CD4-positive, alpha-beta T cell treated with Interleukin-17A for 4 hours (primary cell): ENCODE data around the gene NRXN3.

Experiments
- DNase-seq: peaks from one replicate; pipeline ENCODE4 v3.0.0-alpha.2; 2020; ENCODE audit warnings: mixed read lengths

Gene NRXN3

GRCh38 chr14:78248501-78249090, 78.4 kb downstream of the NRXN3 start:
- no peak for DNase-seq

DNA sequence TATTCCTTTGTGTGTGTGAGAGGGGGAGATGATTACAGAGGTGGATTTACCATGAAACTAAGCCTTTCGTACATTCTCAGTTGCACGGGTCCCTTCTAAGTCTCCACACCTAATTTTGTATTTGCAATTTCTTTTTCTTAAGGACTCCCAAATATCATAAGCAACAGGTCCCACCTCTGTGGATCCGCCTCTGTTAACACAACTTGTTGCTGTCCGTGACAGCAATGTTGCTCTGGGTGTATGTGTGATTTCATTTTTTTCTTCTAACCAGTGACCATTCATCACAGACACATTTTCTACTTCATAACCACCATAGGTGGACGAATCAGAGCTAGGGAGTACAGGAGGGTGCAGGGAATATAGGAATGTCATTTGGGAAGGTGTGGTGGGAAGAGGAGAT, 81.1 kb downstream of the NRXN3 start:
- DNase-seq = no peak

DNA sequence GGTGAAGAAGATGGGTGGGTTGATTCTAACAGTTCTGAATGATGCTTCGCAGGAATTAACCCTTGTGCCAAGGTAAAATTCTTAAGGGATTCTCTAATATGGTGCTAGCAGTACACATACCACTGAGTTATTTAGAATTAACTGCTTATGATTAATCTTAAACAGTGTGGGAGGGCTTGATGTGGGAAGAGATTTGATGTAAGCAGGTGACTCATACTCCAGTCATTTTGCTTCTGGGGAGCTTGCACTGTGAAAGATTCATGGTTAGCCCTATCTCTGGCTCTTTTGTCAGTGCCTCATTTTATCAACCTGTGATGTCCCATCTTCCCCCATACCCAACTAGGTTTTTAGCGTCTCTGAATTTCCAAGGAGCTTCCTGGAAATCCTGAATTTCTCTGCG, 83.8 kb downstream of the NRXN3 start:
- no peak for DNase-seq

DNA sequence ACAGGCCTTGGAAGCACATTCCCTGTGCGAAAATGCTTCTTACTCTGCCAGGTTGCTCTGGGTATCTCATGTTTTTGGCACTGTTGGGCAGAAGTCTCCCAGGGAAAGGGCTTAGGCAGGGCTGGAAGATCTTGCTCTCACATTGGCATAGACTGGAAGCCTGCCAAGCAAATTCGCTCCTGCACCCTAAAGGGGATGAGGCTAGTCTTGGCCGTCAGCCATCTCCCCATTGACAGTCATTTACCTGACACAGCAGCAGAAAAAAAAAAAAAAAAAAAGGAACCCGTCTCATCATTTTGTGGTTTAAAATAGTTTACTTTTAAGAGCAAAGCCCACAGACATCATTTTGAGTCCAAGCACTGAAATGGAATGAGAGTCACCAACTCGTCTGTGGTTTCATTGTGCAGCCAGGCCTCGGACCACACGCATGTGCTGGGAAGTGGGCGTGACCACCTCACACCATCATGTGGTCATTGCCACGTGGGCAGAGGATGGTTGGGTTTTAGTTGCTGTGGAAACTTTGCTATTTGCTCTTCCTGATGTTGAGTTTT, 84.8 kb downstream of the NRXN3 start:
- no peak for DNase-seq

GRCh38 chr14:78259831-78260230, 89.7 kb downstream of the NRXN3 start:
- DNase-seq = no peak

GRCh38 chr14:78278464-78279250, 108.5 kb downstream of the NRXN3 start:
- DNase-seq = no peak

DNA sequence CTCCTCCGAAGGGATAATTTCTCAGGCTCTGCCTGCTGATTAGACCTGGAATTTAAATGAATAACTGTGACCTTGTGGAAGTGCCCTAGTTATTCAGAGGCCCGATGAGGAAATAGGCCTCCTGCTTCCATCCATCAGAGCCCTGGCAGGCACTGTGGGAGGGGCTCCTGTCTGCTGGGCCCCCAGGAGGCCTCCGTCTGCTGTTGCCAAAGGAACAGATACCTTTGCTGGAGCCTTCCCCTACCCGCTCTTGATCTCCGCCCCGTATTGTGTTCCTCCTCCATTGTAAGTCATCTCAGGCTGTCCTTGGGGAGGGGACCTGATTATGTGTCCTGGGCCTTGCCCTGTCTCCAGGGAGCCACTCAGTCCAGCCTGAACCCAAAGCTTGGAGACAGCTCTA, 112.3 kb downstream of the NRXN3 start:
- DNase-seq = no peak

- no peak for DNase-seq
Observed at GRCh38 chr14:78286210-78286609, 116.0 kb downstream of the NRXN3 start.

- no peak for DNase-seq
Observed at GRCh38 chr14:78292003-78292402, 121.8 kb downstream of the NRXN3 start.

GRCh38 chr14:78297858-78298257, 127.7 kb downstream of the NRXN3 start:
- no peak for DNase-seq

GRCh38 chr14:78298298-78298697, 128.1 kb downstream of the NRXN3 start:
- no peak for DNase-seq

DNA sequence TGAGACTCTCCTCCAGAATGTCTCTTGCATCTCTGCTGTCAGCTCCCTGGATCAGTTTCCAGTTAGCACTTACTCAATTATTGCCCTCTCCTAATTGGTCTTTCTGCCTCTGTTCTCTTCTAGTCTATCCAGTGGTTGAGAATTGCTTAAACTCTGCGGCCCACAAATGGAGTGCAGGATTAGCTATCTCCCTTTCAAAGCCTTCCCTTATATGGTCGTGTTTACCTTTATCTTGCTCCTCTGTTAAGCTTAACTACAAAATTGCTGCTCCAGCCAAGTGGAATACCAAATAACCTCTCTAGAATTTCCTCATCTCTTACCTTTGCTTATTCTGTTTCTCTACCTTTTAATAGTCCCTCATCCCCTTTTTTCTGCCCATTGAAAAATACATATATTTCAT, 132.7 kb downstream of the NRXN3 start:
- DNase-seq = no peak

DNA sequence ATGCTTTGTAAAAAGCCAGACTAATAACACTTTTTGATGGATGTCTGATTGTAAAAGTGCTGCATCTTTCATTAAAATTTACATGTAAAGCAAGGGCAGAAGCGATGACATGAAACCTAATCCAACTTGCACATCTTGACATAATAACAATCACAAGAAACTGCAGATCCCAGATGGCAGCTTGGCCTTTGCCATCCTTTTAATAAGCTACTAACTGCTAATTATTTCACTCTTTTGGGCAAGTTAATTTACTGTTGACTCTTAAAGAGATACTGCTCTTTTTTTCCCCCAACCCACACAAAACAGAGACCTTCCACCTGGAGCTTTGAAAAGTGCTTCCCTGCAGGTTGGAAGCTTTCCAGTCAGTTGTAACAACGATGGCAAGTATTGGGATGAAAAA, 137.5 kb downstream of the NRXN3 start:
- DNase-seq = no peak

- no peak for DNase-seq
Observed at GRCh38 chr14:78308079-78308478, 137.9 kb downstream of the NRXN3 start.

DNA sequence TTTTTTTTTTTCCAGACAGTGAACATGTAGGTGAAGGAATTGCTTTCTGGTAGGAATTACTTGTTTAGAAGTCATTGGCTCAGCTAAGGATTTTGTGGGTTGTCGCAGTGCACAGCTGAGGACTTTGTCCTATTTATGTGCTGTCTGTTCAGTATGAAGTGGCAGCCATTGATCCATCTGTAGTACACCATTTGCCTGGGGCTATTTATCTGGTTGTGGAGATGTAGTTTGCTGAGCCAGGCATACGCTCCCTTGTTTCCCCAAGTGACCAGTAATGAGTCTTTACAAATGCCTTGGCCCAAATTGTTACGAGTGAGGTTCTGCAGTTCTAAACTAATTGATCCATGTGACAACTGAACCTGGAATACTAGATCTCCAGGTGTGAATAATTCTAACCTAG, 140.1 kb downstream of the NRXN3 start:
- no peak for DNase-seq

DNA sequence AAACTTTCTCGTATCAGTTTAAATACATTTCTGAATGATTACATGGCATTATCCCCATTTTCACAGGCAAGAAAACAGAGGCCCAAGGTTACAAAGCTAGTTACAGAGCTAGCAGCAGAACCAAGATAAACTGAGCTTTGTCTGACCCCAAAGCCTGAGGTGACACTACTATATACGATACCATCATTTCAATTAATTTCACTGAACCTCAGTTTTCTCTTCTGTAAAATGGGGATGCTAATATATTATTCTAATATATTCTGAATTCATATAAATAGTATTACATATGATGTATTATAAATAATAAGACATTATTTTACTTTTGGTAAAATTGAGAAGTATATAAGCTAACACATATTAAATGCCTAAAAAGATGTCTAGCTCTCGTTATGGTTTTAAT, 143.3 kb downstream of the NRXN3 start:
- DNase-seq = no peak

DNA sequence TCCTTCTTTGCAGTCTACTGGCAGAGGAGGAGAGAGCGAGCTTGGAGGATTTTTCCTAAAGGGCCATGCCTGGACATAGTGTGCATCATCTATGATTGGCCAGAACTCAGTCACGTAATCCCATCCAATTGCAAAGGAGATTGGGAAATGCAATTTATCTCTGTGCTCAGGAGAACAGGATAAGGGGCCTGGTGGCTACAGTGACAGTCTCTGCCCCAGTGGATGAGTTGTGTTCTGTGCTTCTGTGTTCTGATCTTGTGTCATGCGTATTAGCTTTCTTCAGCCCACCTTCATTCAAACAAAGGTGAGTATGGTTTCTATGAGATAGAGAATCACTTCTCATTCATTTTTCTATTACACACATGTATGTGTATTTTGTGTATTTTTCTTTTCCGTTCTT, 144.3 kb downstream of the NRXN3 start:
- no peak for DNase-seq

DNA sequence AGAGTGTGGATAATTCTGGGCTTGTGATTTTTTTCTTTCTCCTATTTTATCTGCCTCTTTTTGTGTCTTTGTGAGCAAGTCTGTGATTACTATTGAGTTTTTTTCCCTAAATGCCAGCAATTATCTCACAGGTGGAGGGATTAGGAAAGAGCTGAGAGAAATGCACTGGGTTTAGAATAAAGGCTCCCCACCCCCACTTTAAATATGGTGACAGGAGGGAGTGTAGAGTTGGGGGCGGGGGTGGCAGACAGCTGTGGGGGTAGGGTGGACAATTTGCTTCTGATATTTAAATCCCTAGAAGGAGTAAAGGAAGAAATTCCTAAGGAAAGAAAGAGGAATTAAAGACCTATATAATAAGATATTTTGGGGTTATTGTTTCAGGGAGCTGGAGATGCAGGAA, 145.9 kb downstream of the NRXN3 start:
- DNase-seq = no peak

- DNase-seq = no peak
Observed at GRCh38 chr14:78316786-78317185, 146.6 kb downstream of the NRXN3 start.

DNA sequence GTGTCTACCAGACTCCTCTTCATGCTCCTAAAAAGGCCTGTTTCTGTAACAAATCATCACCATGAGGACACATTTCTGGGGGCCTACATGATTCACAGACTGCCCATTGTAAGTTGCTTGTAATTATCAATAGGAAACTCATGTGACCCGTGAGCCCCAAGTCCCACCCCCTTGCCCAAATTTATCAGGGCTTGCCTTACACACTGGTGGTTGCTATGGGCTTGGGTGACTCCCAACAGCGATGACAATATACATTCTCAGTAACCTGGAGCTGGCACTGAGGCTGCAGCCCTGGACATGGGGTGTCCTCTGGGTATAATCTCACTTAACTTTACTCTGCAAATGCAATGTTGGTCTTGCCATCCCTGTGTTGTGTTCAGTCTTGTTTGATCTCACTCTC, 149.2 kb downstream of the NRXN3 start:
- no peak for DNase-seq

GRCh38 chr14:78319887-78320635, 149.9 kb downstream of the NRXN3 start:
- no peak for DNase-seq

DNA sequence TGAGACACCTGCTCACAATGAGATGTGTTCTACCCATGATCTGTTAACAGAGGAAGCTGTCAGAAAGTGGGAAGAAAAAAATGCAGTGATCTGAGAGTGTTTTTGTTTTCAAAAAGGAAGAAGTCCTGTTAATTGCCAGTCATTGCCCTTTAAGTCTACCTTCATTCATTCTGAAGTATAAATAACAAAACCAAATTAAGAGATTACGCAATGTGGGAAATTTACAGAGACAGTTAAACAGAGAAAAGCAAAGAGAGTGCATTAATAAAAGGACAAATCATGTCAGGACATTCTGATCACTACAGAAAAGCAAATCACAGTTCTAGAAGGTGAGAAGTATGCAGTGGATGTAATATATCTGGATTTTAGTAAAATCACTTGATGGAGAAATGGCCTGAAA, 154.2 kb downstream of the NRXN3 start:
- no peak for DNase-seq

DNA sequence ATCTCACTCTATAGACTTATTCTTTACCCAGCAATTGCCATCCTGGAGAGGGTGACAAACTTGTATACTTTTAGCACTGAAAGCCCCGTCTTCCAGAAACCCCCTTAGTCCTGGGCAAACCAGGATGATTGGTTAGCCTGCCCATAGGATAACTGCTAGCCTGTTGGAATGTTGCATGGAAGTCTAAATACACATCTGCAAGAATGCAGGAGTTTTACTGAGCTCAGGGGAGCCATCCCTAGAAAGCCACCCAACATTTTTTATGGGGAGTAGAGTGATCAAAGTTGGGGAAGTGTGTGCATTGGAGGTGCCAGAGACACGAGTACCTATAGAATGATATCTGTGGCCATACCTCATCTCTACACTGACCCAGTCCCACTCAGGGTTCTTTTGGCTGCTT, 155.7 kb downstream of the NRXN3 start:
- no peak for DNase-seq
